Measurements from ENCODE around the gene SMPX. TPM values are rescaled to one million over a fixed set of nuclear protein-coding genes. Genes with fewer than 3 reads are reported as not detected.

SMPX gene
- polyA plus RNA-seq, 3 donors = not detected

- Mint-ChIP-seq H3K27me3 (ENCODE audit: low read depth in 3 of 3) (peaks cover 0 to 4% (median 3%) of the 10 kb centered on the region in 3 donors), H3K9me3 (peaks cover 0 to 2% (median 0%) of the 10 kb centered on the region in 7 donors), H3K36me3 (no peaks in the 10 kb centered on the region), H3K27ac (no peak overlapping the region), H3K4me1 (peaks cover 13% of the 10 kb centered on the region), H3K4me3 (no peak overlapping the region)
- Histone ChIP-seq H3K4me1 (ENCODE audit: control insufficient read depth in 1 of 2, insufficient read depth in 2 of 2, low read length in 2 of 2) (peaks cover 3 to 8% of the 10 kb centered on the region in 2 donors), H3K9me3 (replicated peaks in 1 of 2; ENCODE audit: control insufficient read depth in 1 of 2, insufficient read depth in 1 of 2, low read length in 2 of 2) (no peaks in the 10 kb centered on the region), H3K27me3 (ENCODE audit: control insufficient read depth in 2 of 2, insufficient read depth in 2 of 2, low read length in 2 of 2) (peaks cover 0 to 4% of the 10 kb centered on the region in 2 donors), H3K79me2 (ENCODE audit: insufficient read depth, low read length) (no peaks in the 10 kb centered on the region), H3K4me2 (replicated peaks; ENCODE audit: extremely low read depth, low read length, poor library complexity, severe bottlenecking) (no peak overlapping the region), H3K9ac (ENCODE audit: insufficient read depth, low read length, poor library complexity, severe bottlenecking) (no peak overlapping the region), H3K4me3 (replicated peaks in 1 of 3; ENCODE audit: low read depth in 2 of 3, low read length in 3 of 3) (no peak overlapping the region), H3K36me3 (replicated peaks in 1 of 2; ENCODE audit: control insufficient read depth in 1 of 2, insufficient read depth in 2 of 2, low read length in 2 of 2) (no peaks in the 10 kb centered on the region), H3K27ac (ENCODE audit: low read depth in 1 of 2, low read length in 2 of 2) (no peak overlapping the region), H2AFZ (ENCODE audit: insufficient read depth, low read depth, low read length, poor library complexity, severe bottlenecking) (no peak overlapping the region), H4K20me1 (ENCODE audit: insufficient read depth, low read length) (no peaks in the 10 kb centered on the region)
- TF ChIP-seq CTCF (IDR thresholded peaks at IDR 0.05) = no peak
- no peak for DNase-seq
- WGBS (ENCODE audit: insufficient coverage) = 100% methylated on average over 1 of the region's 4 CpGs
- intact Hi-C loops (cut with micrococcal nuclease) = no loop called here
Observed at GRCh38 chrX:21723814-21724213, 34.1 kb downstream of the SMPX start.

GRCh38 chrX:21723084-21723483, 34.8 kb downstream of the SMPX start:
- H3K79me2 ChIP-seq (ENCODE audit: insufficient read depth, low read length) = no peaks in the 10 kb centered on the region
- H3K9me3 ChIP-seq (replicated peaks in 1 of 2; ENCODE audit: control insufficient read depth in 1 of 2, insufficient read depth in 1 of 2, low read length in 2 of 2) = no peaks in the 10 kb centered on the region
- H3K36me3 Mint-ChIP-seq = no peaks in the 10 kb centered on the region
- H3K36me3 ChIP-seq (replicated peaks in 1 of 2; ENCODE audit: control insufficient read depth in 1 of 2, insufficient read depth in 2 of 2, low read length in 2 of 2) = no peaks in the 10 kb centered on the region
- no peaks in the 10 kb centered on the region for H4K20me1 ChIP-seq (ENCODE audit: insufficient read depth, low read length)
- H3K27ac Mint-ChIP-seq = no peak overlapping the region
- peaks cover 3 to 8% of the 10 kb centered on the region in 2 donors for H3K4me1 ChIP-seq (ENCODE audit: control insufficient read depth in 1 of 2, insufficient read depth in 2 of 2, low read length in 2 of 2)
- H3K9me3 Mint-ChIP-seq = peaks cover 0 to 2% (median 0%) of the 10 kb centered on the region in 7 donors
- no peak overlapping the region for H3K4me2 ChIP-seq (replicated peaks; ENCODE audit: extremely low read depth, low read length, poor library complexity, severe bottlenecking)
- no peak for DNase-seq
- no peak overlapping the region for H3K27ac ChIP-seq (ENCODE audit: low read depth in 1 of 2, low read length in 2 of 2)
- no peak overlapping the region for H3K4me3 ChIP-seq (replicated peaks in 1 of 3; ENCODE audit: low read depth in 2 of 3, low read length in 3 of 3)
- H3K27me3 Mint-ChIP-seq (ENCODE audit: low read depth in 3 of 3) = peaks cover 0 to 6% (median under 1%) of the 10 kb centered on the region in 3 donors
- H3K4me1 Mint-ChIP-seq = peaks cover 13% of the 10 kb centered on the region
- intact Hi-C loops (cut with micrococcal nuclease) = no loop called here
- peaks cover 0 to 4% of the 10 kb centered on the region in 2 donors for H3K27me3 ChIP-seq (ENCODE audit: control insufficient read depth in 2 of 2, insufficient read depth in 2 of 2, low read length in 2 of 2)
- no peak overlapping the region for H2AFZ ChIP-seq (ENCODE audit: insufficient read depth, low read depth, low read length, poor library complexity, severe bottlenecking)
- TF ChIP-seq CTCF (IDR thresholded peaks at IDR 0.05) = no peak
- H3K4me3 Mint-ChIP-seq = no peak overlapping the region
- no peak overlapping the region for H3K9ac ChIP-seq (ENCODE audit: insufficient read depth, low read length, poor library complexity, severe bottlenecking)
